Activated CD8-positive, alpha-beta memory T cell treated with anti-CD3 and anti-CD28 coated beads, Interleukin-2, amount 50 U/mL, for 24 hours (primary cell): ENCODE data around the gene CFAP73.

ENCODE experiments used
- DNase-seq: peaks from one replicate; pipeline ENCODE4 v3.0.0-alpha.2; 2020; ENCODE audit errors: extremely low read depth

Gene CFAP73

DNA sequence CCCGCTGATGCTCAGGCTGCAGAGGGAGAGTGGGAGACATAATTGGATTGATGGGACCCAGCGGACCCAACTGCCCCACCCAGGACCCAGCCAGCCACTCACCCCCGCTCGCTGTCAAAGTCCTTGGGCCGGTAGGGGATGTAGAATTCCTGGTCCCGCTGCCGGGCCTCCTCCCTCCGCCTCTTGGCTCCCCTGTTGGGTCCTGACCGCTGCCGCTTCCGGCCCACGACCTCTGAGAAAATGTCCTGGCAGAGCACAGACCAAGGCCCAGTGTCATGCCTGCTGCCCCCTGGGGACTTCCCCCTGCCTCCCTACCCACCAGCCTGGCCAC lies 13.5 kb downstream of the CFAP73 start:
- no peak for DNase-seq

- DNase-seq: no peak
Measured at GRCh38 chr12:113164014-113164413, 14.5 kb downstream of the CFAP73 start.

- DNase-seq: no peak
Measured at GRCh38 chr12:113165521-113166450, 16.3 kb downstream of the CFAP73 start.

GRCh38 chr12:113167868-113168267 lies 18.3 kb downstream of the CFAP73 start:
- DNase-seq: no peak

DNA sequence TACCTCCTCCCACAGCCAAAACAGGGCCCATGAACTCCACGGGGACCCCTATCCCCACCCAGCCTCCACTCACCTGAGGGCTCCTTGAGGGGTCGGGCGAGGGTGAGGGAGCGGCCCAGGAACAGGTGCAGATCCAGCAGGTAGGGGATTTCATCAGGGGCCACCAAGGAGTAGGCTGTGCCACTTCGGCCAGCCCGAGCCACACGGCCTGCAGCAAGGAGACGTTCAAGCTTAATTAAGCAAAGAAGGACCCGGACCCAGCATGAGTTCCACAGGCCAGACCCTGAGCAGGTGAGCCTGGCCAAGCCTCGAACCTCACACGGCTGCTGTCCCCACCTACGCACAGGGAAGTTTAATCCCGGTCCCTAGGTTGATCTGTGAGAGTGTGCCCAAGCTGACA lies 20.2 kb downstream of the CFAP73 start:
- no peak for DNase-seq

GRCh38 chr12:113170457-113170856 lies 20.9 kb downstream of the CFAP73 start:
- DNase-seq: no peak

- no peak for DNase-seq
Measured at GRCh38 chr12:113170926-113171325, 21.4 kb downstream of the CFAP73 start.

GRCh38 chr12:113171543-113171942 lies 22.0 kb downstream of the CFAP73 start:
- no peak for DNase-seq

DNA sequence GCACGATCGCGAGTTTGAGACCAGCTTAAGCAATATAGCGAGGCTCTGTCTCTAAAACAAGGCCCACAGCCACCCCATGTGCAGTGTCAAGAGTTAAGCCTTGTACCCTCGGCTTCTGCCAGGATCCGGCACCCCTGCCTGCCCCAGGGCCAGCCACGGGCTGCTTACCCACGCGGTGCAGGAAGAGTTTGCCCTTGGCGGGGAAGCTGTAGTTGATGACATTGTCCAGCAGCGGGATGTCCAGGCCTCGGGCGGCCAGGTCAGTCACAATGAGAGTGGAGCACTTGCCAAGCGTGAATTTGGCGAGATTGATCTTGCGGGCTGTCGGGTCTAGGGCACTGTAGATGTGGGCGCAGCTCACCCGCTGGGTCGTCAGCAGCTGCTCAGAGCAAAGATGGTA lies 22.7 kb downstream of the CFAP73 start:
- DNase-seq: no peak

- DNase-seq: no peak
Measured at GRCh38 chr12:113173081-113173698, 23.7 kb downstream of the CFAP73 start.

GRCh38 chr12:113174461-113175384 lies 25.2 kb downstream of the CFAP73 start:
- peak; percentile 62 for DNase-seq

- no peak for DNase-seq
Measured at GRCh38 chr12:113179023-113179422, 29.5 kb downstream of the CFAP73 start.

GRCh38 chr12:113180333-113180732 lies 30.8 kb downstream of the CFAP73 start:
- DNase-seq: no peak

GRCh38 chr12:113181975-113182374 lies 32.5 kb downstream of the CFAP73 start:
- DNase-seq: no peak

- no peak for DNase-seq
Measured at GRCh38 chr12:113183030-113183589, 33.6 kb downstream of the CFAP73 start.

GRCh38 chr12:113184098-113184899 lies 34.8 kb downstream of the CFAP73 start:
- DNase-seq: no peak

GRCh38 chr12:113184900-113185179 lies 35.3 kb downstream of the CFAP73 start:
- peak; percentile 73 for DNase-seq

- DNase-seq: peak; percentile 47
Measured at GRCh38 chr12:113185180-113186032, 35.9 kb downstream of the CFAP73 start, which contains the start of the genes DDX54 and RITA1. Gene DDX54 (minus strand): TSS chr12:113185478. CDS start chr12:113185451, 27 bp downstream. Gene RITA1 (plus strand): TSS chr12:113185721. CDS start chr12:113186747, 1,026 bp downstream.

DNA sequence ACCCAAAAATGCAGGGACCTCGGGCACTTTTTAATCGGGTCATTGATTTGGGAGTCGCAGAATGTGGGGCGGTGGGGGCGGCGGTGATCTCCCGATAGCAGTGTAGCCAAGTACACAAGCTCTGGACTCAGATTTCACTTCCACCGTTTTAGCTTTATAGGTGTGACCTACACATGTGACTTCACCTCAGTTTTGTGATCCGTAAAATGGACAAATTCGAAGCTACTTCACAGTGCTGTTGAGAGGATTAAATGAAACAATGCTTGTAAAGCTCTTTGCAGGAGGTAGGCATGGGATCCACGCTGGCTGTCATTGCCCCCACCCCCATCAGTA lies 36.5 kb downstream of the CFAP73 start:
- no peak for DNase-seq

- DNase-seq: no peak
Measured at GRCh38 chr12:113186666-113187325, 37.3 kb downstream of the CFAP73 start.
